SKM-1 (cell line): ENCODE results near the gene AARSD1.
"Not testable (repeated sequence)": the region's sequence is repeated elsewhere in the genome, so short reads cannot be mapped to it uniquely, and the experiment has no call there.

Experiments
- DNase-seq: peaks from one replicate; lab custom pipeline; 2025; ENCODE audit not compliant: unreplicated experiment; lab: John Stamatoyannopoulos, UW

AARSD1 gene, protein sequence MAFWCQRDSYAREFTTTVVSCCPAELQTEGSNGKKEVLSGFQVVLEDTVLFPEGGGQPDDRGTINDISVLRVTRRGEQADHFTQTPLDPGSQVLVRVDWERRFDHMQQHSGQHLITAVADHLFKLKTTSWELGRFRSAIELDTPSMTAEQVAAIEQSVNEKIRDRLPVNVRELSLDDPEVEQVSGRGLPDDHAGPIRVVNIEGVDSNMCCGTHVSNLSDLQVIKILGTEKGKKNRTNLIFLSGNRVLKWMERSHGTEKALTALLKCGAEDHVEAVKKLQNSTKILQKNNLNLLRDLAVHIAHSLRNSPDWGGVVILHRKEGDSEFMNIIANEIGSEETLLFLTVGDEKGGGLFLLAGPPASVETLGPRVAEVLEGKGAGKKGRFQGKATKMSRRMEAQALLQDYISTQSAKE

DNA sequence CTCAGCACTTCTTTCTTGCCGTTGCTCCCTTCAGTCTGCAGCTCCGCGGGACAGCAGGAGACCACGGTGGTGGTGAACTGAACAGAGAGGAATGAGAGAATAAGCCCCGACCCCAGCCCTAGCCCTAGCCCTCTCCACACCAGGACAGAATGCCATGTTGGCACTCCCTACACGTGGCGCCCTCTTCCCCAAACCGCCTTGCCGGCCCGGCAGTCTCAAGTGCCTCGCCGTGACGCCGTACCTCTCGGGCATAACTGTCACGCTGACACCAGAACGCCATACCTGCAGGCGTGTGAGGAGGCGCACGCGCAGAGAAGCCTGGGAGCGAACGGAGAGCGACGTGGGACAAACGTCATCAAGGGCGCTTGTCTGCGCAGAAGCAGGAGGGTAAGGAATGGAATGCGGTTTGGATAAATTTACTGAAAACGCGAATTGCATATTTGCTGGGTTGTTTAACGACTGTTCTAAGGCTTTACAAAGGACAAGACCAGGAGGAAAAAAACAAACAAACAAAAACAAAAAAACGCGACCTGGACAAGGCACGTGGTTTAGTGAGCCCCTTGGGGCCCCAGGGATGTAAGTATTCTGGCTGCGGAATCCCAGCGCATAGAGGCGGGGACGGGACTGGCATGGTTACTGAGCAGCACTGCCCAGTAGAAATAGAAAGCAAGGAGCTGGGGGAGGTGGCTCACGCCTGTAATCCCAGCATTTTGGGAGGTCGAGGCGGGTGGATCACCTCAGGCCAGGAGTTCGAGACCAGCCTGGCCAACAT lies at the start of gene AARSD1:
TSS of gene AARSD1 (minus strand) at position 294 of the 772 bp plus-strand sequence. CDS start at position 280, 14 bp downstream.
- peak; percentile 82 for DNase-seq

DNA sequence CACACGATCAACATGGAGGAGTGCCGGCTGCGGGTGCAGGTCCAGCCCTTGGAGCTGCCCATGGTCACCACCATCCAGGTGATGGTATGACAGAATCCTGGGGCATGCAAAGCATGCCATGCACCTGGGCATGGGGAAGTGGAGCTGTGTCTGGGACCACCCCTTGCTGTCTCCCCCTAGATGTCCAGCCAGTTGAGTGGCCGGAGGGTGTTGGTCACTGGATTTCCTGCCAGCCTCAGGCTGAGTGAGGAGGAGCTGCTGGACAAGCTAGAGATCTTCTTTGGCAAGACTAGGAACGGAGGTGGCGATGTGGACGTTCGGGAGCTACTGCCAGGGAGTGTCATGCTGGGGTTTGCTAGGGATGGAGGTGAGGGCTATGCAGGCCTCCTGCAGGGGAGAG lies 49.0 kb upstream of the AARSD1 start:
- no peak for DNase-seq

DNA sequence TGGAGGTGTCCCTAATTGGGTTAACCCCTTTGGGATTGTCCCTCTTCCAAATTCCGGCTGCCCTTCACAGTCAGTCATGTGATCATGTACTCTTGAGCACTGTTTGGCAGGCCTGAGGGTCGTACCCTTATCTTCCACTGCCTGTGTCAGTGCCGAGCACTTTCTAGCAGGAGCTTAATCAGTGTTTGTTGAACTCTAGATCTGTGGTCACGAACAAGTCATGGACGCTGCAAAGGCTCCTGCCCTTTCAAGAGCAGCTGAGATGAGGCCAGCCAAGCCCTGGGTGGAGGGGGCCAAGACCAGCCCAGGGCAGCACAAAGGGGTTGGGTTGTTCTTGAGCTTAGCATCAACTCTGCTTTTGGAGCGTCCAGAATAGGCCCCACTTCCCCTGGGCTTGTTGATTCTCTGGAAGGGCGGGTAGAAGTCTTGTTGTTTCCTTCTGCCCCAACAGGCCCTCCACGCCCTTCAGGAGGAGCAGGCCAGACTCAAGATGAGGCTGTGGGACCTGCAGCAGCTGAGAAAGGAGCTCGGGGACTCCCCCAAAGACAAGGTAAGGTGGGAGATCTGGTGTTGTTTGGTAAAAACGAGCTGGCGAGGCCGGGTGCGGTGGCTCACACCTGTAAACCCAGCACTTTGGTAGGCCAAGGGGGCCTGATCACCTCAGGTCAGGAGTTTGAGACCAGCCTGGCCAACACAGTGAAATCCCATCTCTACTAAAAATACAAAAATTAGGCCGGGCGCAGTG lies 47.6 kb upstream of the AARSD1 start:
- DNase-seq, result no peak

DNA sequence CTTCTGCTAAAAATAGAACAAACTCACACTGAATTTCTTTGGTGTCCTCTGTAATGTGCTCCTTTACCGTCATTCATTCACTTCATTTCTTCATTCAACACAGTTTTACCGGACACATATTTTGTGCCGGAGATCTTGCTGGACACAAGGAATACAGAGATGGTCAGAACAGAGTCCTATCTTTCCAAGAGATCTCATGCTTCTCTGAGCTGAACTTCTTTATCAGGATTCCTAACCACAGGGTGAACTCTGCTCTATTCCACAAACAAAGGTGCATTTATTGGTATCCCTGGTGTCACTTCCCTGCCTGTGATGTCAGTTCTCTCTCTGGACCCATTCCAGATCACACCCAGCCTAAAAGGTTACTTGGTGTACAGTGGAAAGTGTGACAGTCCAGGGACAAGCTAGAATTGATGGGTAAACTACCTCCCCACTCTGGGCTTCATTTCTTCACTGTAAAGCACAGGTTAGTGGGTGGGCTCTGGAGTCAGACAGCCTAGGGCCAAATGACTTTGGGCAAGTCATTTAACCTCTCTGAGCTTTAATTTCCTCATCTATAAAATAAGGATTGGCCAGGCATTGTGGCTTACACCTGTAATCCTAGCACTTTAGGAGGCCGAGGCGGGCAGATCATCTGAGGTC lies 46.5 kb upstream of the AARSD1 start:
- no peak for DNase-seq

DNA sequence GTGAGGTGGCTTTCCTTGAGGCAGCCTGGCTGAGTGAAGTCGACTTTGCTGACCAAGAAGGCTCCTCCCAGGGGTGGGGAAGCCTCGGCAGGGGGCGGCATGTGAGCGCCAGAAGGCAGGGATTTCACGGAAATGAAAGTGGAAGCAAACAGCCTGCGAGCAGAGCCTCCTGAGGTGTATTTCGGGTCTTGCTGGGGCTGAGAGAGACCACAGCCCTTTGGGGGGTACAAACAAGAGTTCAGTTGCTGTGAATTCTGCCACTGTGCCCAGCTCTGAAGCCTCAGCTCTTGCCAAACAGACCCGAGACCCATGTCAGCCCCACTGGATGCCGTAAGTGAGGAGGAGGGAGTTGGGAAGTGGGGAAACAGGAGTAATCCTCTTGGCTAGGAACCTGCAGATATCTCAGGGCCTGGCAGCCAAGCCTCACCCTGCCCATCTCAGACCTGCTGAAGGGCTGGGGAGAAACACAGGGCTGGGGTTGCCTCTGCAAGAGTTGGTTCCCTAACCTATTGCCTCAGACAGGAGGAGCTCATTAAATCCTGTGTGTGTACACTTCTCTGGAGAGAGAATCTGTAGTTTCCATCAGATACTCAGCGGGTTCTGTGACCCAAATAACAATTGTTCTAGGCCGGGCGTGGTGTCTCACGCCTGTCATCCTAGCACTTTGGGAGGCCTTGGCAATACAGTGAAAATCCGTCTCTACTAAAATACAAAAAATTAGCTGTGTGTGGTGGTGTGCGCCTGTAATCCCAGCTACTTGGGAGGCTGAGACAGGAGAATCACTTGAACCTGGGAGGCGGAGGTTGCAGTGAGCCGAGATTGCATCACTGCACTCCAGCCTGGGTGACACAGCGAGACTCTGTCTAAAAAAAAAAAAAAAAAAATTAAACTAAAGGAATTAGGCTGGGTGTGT lies 42.6 kb upstream of the AARSD1 start, which contains the start of gene IFI35:
TSS of gene IFI35 (plus strand) at position 146 of the 913 bp plus-strand sequence. CDS start at position 310, 164 bp downstream.
- peak; percentile 40 for DNase-seq

DNA sequence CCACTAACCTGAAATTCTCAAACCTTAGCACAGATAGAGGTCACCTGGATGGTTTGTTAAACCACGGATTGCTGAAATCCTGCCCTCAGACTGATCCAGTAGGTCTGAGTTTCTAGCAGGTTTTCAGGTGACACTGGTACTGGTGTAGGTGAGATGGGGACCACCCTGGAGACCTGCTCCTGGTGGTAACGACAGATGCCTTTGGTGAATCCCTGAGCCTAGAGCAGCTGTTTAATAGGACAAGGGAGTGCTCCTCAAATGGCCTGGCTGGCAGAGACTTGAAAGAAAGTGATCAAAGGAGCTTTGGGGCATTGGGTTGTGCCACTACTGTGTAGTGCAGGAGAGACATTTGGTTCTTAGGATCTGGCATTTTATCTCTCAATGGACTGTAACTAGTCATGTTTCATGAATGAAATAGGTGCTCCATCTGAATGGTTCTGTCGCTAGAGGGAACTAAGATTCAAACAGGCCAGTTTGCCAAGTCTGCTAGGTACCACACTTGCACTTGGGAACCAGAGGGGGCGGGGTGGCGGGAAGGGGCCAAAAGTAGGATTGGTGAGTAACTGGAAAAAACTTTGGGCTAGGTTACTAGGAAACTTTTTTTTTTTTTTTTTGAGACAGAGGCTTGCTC lies 39.4 kb upstream of the AARSD1 start:
- no peak for DNase-seq

DNA sequence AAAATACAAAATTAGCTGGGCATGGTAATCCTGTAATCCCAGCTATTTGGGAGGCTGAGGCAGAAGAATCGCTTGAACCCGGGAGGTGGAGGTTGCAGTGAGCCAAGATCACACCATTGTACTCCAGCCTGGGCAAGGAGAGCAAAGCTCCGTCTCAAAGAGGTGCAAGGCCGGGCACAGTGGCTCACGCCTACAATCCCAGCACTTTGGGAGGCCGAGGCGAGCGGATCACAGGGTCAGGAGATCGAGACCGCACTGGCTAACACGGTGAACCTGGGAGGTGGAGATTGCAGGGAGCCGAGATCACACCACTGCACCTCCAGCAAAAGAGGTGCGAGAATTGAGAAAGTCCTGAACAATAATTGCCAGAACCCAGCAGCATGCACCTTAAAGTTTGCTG lies 36.6 kb upstream of the AARSD1 start:
- DNase-seq, result not testable (repeated sequence)

DNA sequence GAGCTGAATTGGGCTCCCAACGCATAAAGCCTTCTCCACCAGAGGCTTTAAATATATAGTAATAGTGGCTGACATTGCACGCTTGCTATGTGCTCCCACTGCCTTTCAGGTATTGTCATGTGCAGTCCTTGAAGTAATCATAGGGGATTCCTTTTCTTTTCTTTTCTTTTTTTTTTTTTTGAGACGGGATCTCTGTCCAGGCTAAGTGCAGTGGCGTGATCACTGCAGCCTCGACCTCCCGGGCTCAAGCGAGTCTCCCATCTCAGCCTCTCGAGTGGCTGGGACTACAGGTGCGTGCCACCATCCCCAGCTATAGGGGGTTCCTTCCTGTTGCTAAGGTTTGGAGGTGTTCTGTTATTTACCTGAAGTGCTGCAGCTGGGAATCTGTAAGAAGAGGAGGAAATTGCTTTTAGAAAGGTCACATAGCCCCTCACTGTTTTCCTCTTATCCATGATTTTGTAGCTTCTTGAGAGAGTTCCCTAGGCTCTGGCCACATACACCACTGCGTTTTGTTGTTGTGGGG lies 34.8 kb upstream of the AARSD1 start:
- no peak for DNase-seq

DNA sequence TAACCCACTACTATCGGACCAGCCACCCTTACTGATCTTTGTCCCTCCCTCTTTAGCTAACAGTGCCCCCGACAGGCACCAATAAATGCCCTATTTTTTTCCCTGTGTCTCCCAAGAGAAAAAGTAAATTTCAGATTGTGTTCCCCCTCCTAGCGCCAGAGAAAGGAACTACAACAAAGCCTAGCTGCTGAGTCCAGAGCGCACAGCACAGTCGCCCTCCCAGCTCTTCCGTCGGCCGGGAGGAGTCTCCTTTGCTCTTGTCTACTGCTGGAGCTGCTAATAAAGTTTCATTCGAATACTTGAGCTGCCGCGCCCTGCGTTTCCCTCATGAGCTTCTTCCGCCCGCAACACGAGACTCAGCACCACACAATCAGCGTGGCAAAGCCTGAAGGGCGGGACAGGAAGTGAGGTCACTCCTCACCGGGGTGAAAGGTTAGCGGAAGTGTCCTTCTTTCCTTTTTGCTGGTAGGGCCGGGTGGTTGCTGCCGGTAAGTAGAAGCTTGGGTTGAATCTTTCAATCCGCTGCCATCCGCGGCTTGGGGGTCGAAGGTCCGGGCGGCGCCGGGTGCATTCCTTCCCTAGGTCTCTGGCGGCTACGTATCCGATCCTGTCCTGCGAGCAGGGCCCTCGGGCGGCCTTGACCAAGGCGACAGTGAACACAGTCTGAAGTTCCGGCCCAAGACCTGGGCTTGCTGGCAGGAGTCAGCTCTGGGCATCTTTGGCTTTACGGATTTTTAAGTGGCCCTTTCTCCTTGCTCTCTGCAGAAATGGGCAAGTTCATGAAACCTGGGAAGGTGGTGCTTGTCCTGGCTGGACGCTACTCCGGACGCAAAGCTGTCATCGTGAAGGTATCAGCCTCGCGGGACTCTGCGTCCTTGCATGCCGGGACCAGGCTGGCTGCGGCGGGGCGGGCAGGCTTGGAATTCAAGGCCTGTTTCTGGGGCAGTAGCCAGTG lies 34.0 kb upstream of the AARSD1 start, which contains the start of gene RPL27:
TSS of gene RPL27 (plus strand) at position 436 of the 955 bp plus-strand sequence. CDS start at position 768, 332 bp downstream.
- DNase-seq, result peak; percentile 100

DNA sequence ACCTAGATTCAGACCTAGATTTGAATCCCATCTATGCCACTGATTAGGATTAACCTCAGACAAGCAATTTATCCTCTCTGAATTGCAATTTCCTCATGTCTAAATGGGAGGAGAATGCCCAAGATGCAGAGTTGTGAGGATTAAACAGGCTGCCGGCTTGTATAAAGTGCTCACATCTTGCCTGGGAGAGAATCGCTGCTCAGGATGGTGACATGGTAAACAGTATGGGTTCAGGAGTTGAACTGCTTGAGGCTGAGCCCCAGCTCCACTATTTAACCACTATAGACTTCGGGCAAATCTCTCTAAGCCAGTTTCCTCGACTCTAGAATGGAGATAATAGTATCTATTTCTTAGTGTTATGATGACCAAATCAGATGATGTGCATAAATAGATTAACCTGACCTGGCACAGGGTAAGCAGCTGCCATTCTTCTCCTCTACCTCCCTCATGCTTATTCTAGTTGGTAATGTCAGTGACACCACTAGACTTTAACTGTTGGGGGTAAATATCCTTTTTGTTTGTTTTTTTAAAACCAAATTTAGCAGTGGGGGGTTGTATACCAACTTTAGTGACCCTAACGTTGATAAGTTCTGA lies 33.2 kb upstream of the AARSD1 start:
- no peak for DNase-seq

DNA sequence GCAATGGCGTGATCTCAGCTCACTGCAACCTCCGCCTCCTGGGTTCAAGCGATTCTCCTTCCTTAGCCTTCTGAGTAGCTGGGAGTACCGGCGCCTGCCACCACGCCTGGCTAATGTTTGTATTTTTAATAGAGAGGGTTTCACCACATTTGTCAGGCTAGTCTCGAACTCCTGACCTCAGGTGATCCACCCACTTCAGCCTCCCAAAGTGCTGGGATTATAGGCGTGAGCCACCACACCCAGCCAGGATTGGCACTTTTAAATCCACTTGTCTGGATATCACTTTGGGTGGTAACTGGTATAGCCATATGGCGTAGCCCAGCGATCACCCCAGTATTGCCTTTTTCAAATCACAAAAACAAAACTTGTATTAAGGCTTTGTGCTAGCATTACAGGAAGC lies 29.7 kb upstream of the AARSD1 start:
- not testable (repeated sequence) for DNase-seq

DNA sequence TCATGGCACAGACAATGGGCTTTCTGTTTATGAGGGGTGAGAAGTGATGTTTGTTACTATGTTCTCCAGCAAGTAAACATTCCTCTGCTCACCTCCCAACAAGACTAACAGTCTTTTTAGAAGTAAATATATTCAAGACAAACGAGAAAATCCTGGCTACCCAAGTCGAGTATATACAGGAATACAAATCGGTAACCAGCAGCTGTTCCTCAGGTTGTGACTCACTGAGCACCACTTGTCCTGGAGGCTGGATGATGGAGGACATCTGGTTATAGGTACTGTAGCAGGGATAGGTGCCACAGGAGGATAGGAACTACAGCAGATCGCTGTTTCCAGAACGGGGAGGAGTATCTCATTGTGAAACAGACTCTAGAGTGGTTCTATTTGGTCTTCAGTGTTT lies 28.6 kb upstream of the AARSD1 start:
- no peak for DNase-seq

DNA sequence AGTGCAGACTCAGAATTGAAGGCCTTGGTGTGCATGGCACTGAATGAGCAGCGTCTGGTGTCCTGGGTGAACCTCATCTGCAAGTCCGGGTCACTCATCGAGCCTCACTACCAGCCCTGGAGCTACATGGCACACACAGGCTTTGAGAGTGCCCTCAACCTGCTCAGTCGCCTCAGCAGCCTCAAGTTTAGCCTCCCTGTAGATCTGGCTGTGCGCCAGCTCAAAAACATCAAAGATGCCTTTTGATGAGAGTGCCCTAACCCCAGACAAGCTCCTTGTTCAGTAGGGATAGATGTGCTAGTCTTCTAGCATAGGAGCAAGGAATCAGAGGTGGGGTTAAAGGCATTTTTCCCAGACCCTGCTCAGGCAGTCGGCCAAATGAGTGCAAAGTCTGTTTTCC lies 27.2 kb upstream of the AARSD1 start:
- DNase-seq, result no peak

DNA sequence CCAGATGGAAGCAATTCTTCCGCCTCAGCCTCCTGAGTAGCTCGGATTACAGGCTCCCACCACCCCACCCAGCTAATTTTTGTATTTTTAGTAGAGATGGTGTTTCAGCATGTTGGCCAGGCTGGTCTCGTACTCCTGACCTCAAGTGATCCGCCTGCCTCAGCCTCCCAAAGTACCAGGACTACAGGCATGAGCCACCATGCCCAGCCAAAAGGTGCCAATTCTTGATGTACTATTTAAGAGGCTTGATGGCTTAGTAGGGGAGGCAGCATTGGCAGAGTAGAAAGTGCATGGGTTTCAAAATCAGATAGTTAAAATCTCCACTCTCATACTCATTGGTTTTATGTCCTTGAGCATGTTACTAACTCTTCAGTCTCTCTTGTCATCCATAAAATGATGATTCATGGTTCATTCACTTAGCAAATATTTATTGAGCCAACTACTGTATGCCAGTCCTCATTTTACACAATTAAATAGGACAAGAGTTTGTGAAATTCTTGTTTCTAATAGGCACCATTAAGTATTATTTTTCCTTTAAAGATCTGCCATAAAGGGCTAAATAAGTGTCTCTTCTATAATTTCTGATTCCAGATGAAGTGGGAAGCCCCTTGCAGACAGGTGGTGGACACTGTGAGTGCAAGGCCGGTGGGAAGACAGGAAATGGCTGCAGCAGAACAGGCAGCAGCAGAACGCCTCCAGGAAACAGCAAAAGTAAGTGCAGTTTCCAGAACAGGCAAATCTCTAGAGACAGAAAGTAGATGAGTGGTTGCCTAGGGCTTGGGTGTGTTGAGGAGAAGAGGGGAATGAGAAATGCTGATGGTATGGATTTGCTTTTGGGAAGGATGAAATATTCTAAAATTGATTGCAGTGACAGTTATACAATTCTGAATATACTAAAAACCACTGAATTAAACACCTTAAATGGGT lies 25.7 kb upstream of the AARSD1 start:
- no peak for DNase-seq

DNA sequence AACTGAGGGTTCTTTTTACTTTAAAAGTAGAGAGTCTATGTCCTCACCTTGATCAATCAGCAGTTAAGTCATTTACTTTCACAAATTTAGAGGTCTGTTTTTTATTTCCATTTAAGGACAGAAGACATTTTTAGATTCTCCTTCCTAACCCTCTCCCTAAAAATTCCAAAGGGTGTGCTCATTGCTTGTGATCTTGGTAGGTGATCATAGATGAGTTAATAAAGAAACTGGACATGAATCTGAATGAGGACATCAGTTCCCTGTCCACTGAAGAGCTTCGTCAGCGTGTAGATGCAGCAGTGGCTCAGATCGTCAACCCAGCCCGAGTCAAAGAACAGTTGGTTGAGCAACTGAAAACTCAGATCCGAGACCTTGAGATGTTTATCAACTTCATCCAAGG lies 24.9 kb upstream of the AARSD1 start:
- no peak for DNase-seq

DNA sequence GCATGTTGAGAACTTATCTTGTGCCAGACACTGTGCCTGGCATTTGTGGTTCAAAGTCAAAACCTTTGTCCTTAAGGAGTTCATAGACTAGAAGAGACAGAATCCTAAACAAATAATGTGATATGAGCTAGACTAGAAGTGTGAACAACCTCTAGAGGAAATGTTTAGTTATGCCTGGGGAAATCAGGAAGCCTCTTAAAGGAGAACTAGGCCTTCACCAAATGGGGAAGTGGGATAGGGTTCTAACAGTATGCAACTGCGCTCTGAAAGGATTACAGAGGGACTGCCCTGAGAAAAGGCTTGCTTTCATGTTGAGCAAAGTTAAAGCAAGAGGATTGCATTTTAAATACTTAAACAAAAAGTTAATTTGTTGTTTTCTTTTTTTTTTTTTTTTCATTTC lies 21.0 kb upstream of the AARSD1 start:
- DNase-seq, result peak; percentile 94
